Trophoblast cell (in vitro differentiated cells and primary cell): ENCODE measurements around the gene ZNF548.

Experiments
- DNase-seq, 2 donors: peaks; one replicate each; pipeline ENCODE4 v3.0.0-alpha.2; 2016
- H2AFZ ChIP-seq: 2 replicates; pipeline ENCODE4 v1.6.1; 2013; ENCODE audit warnings: low read length, moderate library complexity, mild to moderate bottlenecking; ENCODE audit not compliant: insufficient read depth, poor library complexity
- H2AK5ac ChIP-seq: 2 replicates; pipeline ENCODE4 v1.6.1; 2013; ENCODE audit warnings: mild to moderate bottlenecking, low read length
- H2BK120ac ChIP-seq: 2 replicates; pipeline ENCODE4 v1.6.1; 2013; ENCODE audit warnings: low read length, mild to moderate bottlenecking, moderate library complexity; ENCODE audit not compliant: insufficient read depth, poor library complexity
- H2BK12ac ChIP-seq: 2 replicates; pipeline ENCODE4 v1.6.1; 2013; ENCODE audit warnings: mild to moderate bottlenecking, low read length, moderate library complexity
- H2BK5ac ChIP-seq: 2 replicates; pipeline ENCODE4 v1.6.1; 2013; ENCODE audit warnings: low read length, low read depth, moderate library complexity, mild to moderate bottlenecking; ENCODE audit not compliant: poor library complexity
- H3K14ac ChIP-seq: 2 replicates; pipeline ENCODE4 v1.6.1; 2013; ENCODE audit warnings: mild to moderate bottlenecking, low read length
- H3K18ac ChIP-seq: 2 replicates; pipeline ENCODE4 v1.6.1; 2013; ENCODE audit warnings: mild to moderate bottlenecking, low read length
- H3K23ac ChIP-seq: 2 replicates; pipeline ENCODE4 v1.6.1; 2013; ENCODE audit warnings: low read length
- H3K27ac ChIP-seq: 2 replicates; pipeline ENCODE4 v1.5.1; 2013; ENCODE audit warnings: low read depth, mild to moderate bottlenecking, inconsistent platforms, low read length, moderate library complexity
- H3K27me3 ChIP-seq: 2 replicates; pipeline ENCODE4 v1.6.1; 2013; ENCODE audit warnings: inconsistent platforms, mild to moderate bottlenecking, low read length, moderate library complexity; ENCODE audit not compliant: insufficient read depth
- H3K36me3 ChIP-seq, 2 experiments: 1 replicate in 1 of 2; 2 replicates in 1 of 2; pipeline ENCODE4 v1.6.1; 2013; ENCODE audit warnings: low read length in 2 of 2, mild to moderate bottlenecking in 2 of 2, moderate library complexity in 1 of 2; ENCODE audit not compliant: insufficient read depth in 2 of 2, control insufficient read depth in 1 of 2
- H3K4ac ChIP-seq: 2 replicates; pipeline ENCODE4 v1.6.1; 2013; ENCODE audit warnings: low read depth, mild to moderate bottlenecking, low read length, moderate library complexity
- H3K4me1 ChIP-seq, 2 experiments: 1 replicate in 1 of 2; 2 replicates in 1 of 2; pipeline ENCODE4 v1.6.1; 2013; ENCODE audit warnings: low read length in 2 of 2, mild to moderate bottlenecking in 2 of 2, moderate library complexity in 1 of 2; ENCODE audit not compliant: insufficient read depth in 2 of 2, control insufficient read depth in 1 of 2
- H3K4me2 ChIP-seq: 2 replicates; pipeline ENCODE4 v1.6.1; 2013; ENCODE audit warnings: inconsistent platforms, mild to moderate bottlenecking, low read length, moderate library complexity
- H3K4me3 ChIP-seq: 2 replicates; pipeline ENCODE4 v1.5.1; 2013; ENCODE audit warnings: mild to moderate bottlenecking, low read depth, low read length, inconsistent platforms
- H3K79me1 ChIP-seq: one replicate; pipeline ENCODE4 v1.6.1; 2013; ENCODE audit warnings: low read length
- H3K79me2 ChIP-seq: 2 replicates; pipeline ENCODE4 v1.6.1; 2013; ENCODE audit warnings: low read length, mild to moderate bottlenecking; ENCODE audit not compliant: control insufficient read depth, insufficient read depth, poor library complexity
- H3K9ac ChIP-seq: 2 replicates; pipeline ENCODE4 v1.6.1; 2013; ENCODE audit warnings: mild to moderate bottlenecking, low read length
- H3K9me3 ChIP-seq: 2 replicates; pipeline ENCODE4 v1.6.1; 2013; ENCODE audit warnings: low read depth, mild to moderate bottlenecking, control low read depth, inconsistent platforms, low read length; ENCODE audit not compliant: insufficient read depth
- H4K12ac ChIP-seq: 2 replicates; pipeline ENCODE4 v1.6.1; 2013; ENCODE audit warnings: low read depth, mild to moderate bottlenecking, low read length, moderate library complexity
- H4K8ac ChIP-seq: 2 replicates; pipeline ENCODE4 v1.6.1; 2013; ENCODE audit warnings: low read depth, mild to moderate bottlenecking, low read length, moderate library complexity
- H4K91ac ChIP-seq: one replicate; pipeline ENCODE4 v1.6.1; 2013; ENCODE audit warnings: low read depth, mild to moderate bottlenecking, low read length, moderate library complexity
- WGBS: extraction: QIAGEN DNeasy Blood & Tissue Kit; methylation state at CpG from one replicate; pipeline ENCODE4 v1.1.7; 2013; ENCODE audit warnings: missing lambda C conversion rate; ENCODE audit not compliant: insufficient read length, insufficient coverage; ENCODE audit errors: extremely low coverage; 5-methylcytosine and 5-hydroxymethylcytosine counted together

ZNF548 gene

GRCh38 chr19:57398868-57399267 is 9.2 kb downstream of the ZNF548 start:
- Histone ChIP-seq H3K27me3 (no peaks in the 10 kb centered on the region), H2BK5ac (no peak overlapping the region), H4K8ac (no peak overlapping the region), H3K9ac (no peak overlapping the region), H4K12ac (no peak overlapping the region), H3K27ac (no peak overlapping the region), H2BK120ac (no peak overlapping the region), H2BK12ac (no peak overlapping the region), H3K79me2 (no peaks in the 10 kb centered on the region), H3K4me3 (no peak overlapping the region), H3K4ac (no peak overlapping the region), H3K18ac (no peak overlapping the region), H3K4me1 (no peaks in the 10 kb centered on the region), H4K91ac (no peak overlapping the region), H3K23ac (no peak overlapping the region), H3K9me3 (peaks cover 3% of the 10 kb centered on the region), H3K79me1 (no peaks in the 10 kb centered on the region), H2AK5ac (no peak overlapping the region), H3K36me3 (peaks cover 21 to 36% of the 10 kb centered on the region in 2 experiments), H3K4me2 (no peak overlapping the region), H3K14ac (no peak overlapping the region), H2AFZ (no peak overlapping the region)
- no peak for DNase-seq
- WGBS: no CpG with 5 or more reads among the region's 5 CpGs

- Histone ChIP-seq H4K12ac (no peak overlapping the region), H2BK5ac (no peak overlapping the region), H4K8ac (no peak overlapping the region), H3K4ac (no peak overlapping the region), H3K79me1 (no peaks in the 10 kb centered on the region), H2AFZ (no peak overlapping the region), H2BK120ac (no peak overlapping the region), H3K9ac (no peak overlapping the region), H3K14ac (no peak overlapping the region), H2AK5ac (no peak overlapping the region), H3K4me3 (no peak overlapping the region), H3K36me3 (peaks cover 0 to 5% of the 10 kb centered on the region in 2 experiments), H3K4me2 (no peak overlapping the region), H3K27ac (no peak overlapping the region), H3K4me1 (no peaks in the 10 kb centered on the region), H3K18ac (no peak overlapping the region), H4K91ac (no peak overlapping the region), H3K79me2 (no peaks in the 10 kb centered on the region), H2BK12ac (no peak overlapping the region), H3K27me3 (no peaks in the 10 kb centered on the region), H3K23ac (no peak overlapping the region), H3K9me3 (peaks cover 2% of the 10 kb centered on the region)
- no peak for DNase-seq
- no CpG with 5 or more reads among the region's 9 CpGs for WGBS
Observed at GRCh38 chr19:57403737-57404563, 14.3 kb downstream of the ZNF548 start.

- H4K12ac ChIP-seq: no peak overlapping the region
- no peak overlapping the region for H3K27ac ChIP-seq
- H3K79me2 ChIP-seq: no peaks in the 10 kb centered on the region
- H4K8ac ChIP-seq: no peak overlapping the region
- peaks cover 2% of the 10 kb centered on the region for H3K79me1 ChIP-seq
- H3K27me3 ChIP-seq: no peaks in the 10 kb centered on the region
- H2AK5ac ChIP-seq: no peak overlapping the region
- no peak overlapping the region for H3K4me2 ChIP-seq
- H3K4me3 ChIP-seq: no peak overlapping the region
- DNase-seq: peak; percentile 40 to 71
- no peaks in the 10 kb centered on the region for H3K36me3 ChIP-seq
- no peak overlapping the region for H2BK12ac ChIP-seq
- H2AFZ ChIP-seq: no peak overlapping the region
- H3K4me1 ChIP-seq: peaks cover 2% of the 10 kb centered on the region in 2 experiments
- no CpG with 5 or more reads among the region's 8 CpGs for WGBS
- H3K4ac ChIP-seq: no peak overlapping the region
- no peak overlapping the region for H2BK120ac ChIP-seq
- no peak overlapping the region for H2BK5ac ChIP-seq
- H3K9me3 ChIP-seq: peaks cover 2% of the 10 kb centered on the region
- no peak overlapping the region for H3K14ac ChIP-seq
- peak overlapping the region; percentile 84 for H3K9ac ChIP-seq
- H4K91ac ChIP-seq: no peak overlapping the region
- H3K18ac ChIP-seq: no peak overlapping the region
- peak overlapping the region; percentile 63 for H3K23ac ChIP-seq
Observed at GRCh38 chr19:57406516-57407123, 17.0 kb downstream of the ZNF548 start.

- Histone ChIP-seq H3K14ac (peak within 1 kb of the TSS; percentile 10), H3K9me3 (peaks cover 2% of the 10 kb centered on the region), H3K4ac (peak within 1 kb of the TSS; percentile 9), H3K27me3 (no peaks in the 10 kb centered on the region), H4K91ac (peak within 1 kb of the TSS; percentile 7), H3K4me3 (peak within 1 kb of the TSS; percentile 96), H2BK5ac (no peak within 1 kb of the TSS), H4K8ac (peak within 1 kb of the TSS; percentile 87), H2AFZ (peak within 1 kb of the TSS; percentile 89), H3K4me2 (peak within 1 kb of the TSS; percentile 84), H2BK12ac (no peak within 1 kb of the TSS), H4K12ac (peak within 1 kb of the TSS; percentile 81), H3K36me3 (peaks cover 0 to 6% of the 10 kb centered on the region in 2 experiments), H3K79me2 (no peaks in the 10 kb centered on the region), H2AK5ac (no peak within 1 kb of the TSS), H3K79me1 (peaks cover 2% of the 10 kb centered on the region), H3K23ac (no peak within 1 kb of the TSS), H2BK120ac (no peak within 1 kb of the TSS), H3K9ac (peak within 1 kb of the TSS; percentile 87), H3K27ac (no peak within 1 kb of the TSS), H3K4me1 (peaks cover 8% of the 10 kb centered on the region in 2 experiments), H3K18ac (peak within 1 kb of the TSS; percentile 14)
- peak; percentile 94 to 95 for DNase-seq
- no CpG with 5 or more reads among the region's 55 CpGs for WGBS
Observed at GRCh38 chr19:57410877-57411671, 21.4 kb downstream of the ZNF548 start, which contains the start of gene ZNF17. Gene ZNF17 (plus strand): TSS chr19:57411161. CDS start chr19:57413616, 2,455 bp downstream.
